Bronchial epithelial cell (primary cell): ENCODE measurements around the gene NAA40. TPM values are rescaled to one million over a fixed set of nuclear protein-coding genes. Genes with fewer than 3 reads are reported as not detected.

Source experiments
- DNase-seq: peaks from one replicate; pipeline ENCODE4 v3.0.0-alpha.2; 2010; ENCODE audit warnings: low read depth
- FAIRE-seq: peaks from 2 replicates; lab custom pipeline; 2011; peaks lifted over from hg19 to GRCh38; lab: Jason Lieb, UNC
- H3K27me3 ChIP-seq: 2 replicates; pipeline ENCODE4 v1.5.1; 2011; ENCODE audit warnings: low read length; ENCODE audit not compliant: control insufficient read depth, insufficient read depth
- H3K36me3 ChIP-seq: 2 replicates; pipeline ENCODE4 v1.5.1; 2011; ENCODE audit warnings: low read length; ENCODE audit not compliant: control insufficient read depth, insufficient read depth
- H3K4me3 ChIP-seq: 2 replicates; pipeline ENCODE4 v1.5.1; 2011; ENCODE audit warnings: mild to moderate bottlenecking, low read depth, low read length, control low read depth
- CTCF ChIP-seq: IDR thresholded peaks from 2 replicates; pipeline ENCODE4 v1.5.1; 2011; ENCODE audit warnings: mild to moderate bottlenecking, moderate library complexity, low read length, control low read depth, inconsistent platforms; ENCODE audit not compliant: insufficient read depth, severe bottlenecking
- total RNA-seq: library from RNA; depleted of rRNA; stranded (reverse); fragments of >200 nt; gene quantifications from 2 replicates; pipeline ENCODE4 v1.2.1, GENCODE V29; 2014

NAA40 gene
- total RNA-seq, 1 donor from 2014 or later = 4.5 TPM

- H3K36me3 ChIP-seq = peaks cover 17% of the 10 kb centered on the region
- peaks cover 4% of the 10 kb centered on the region for H3K27me3 ChIP-seq
- TF ChIP-seq CTCF = no peak
- H3K4me3 ChIP-seq = peak overlapping the region; percentile 18
- FAIRE-seq (peak; percentile 86), DNase-seq (no peak)
Measured at GRCh38 chr11:64000740-64001483, 62.1 kb downstream of the NAA40 start.

GRCh38 chr11:64001484-64002420, 63.0 kb downstream of the NAA40 start:
- DNase-seq (no peak), FAIRE-seq (peak; percentile 77)
- peaks cover 12% of the 10 kb centered on the region for H3K36me3 ChIP-seq
- peaks cover 6% of the 10 kb centered on the region for H3K27me3 ChIP-seq
- no peak overlapping the region for H3K4me3 ChIP-seq
- no peak for TF ChIP-seq CTCF

GRCh38 chr11:64003807-64004589, 65.2 kb downstream of the NAA40 start:
- FAIRE-seq (no peak), DNase-seq (no peak)
- H3K27me3 ChIP-seq = peaks cover 6% of the 10 kb centered on the region
- H3K4me3 ChIP-seq = no peak overlapping the region
- H3K36me3 ChIP-seq = no peaks in the 10 kb centered on the region
- TF ChIP-seq CTCF = no peak

GRCh38 chr11:64004590-64004984, 65.8 kb downstream of the NAA40 start:
- H3K27me3 ChIP-seq = peaks cover 8% of the 10 kb centered on the region
- H3K36me3 ChIP-seq = no peaks in the 10 kb centered on the region
- no peak for FAIRE-seq
- no peak for TF ChIP-seq CTCF
- no peak for DNase-seq
- no peak overlapping the region for H3K4me3 ChIP-seq

- no peak for TF ChIP-seq CTCF
- peaks cover 8% of the 10 kb centered on the region for H3K27me3 ChIP-seq
- no peak for DNase-seq
- no peak for FAIRE-seq
- H3K36me3 ChIP-seq = no peaks in the 10 kb centered on the region
- H3K4me3 ChIP-seq = no peak overlapping the region
Measured at GRCh38 chr11:64005691-64006090, 66.9 kb downstream of the NAA40 start.
